ENCODE measurements around the gene IMP4. TPM values are rescaled to one million over a fixed set of nuclear protein-coding genes. Genes with fewer than 3 reads are reported as not detected.

The IMP4 gene
- total RNA-seq, 1 experiment from 2014 or later: 101 TPM

DNA sequence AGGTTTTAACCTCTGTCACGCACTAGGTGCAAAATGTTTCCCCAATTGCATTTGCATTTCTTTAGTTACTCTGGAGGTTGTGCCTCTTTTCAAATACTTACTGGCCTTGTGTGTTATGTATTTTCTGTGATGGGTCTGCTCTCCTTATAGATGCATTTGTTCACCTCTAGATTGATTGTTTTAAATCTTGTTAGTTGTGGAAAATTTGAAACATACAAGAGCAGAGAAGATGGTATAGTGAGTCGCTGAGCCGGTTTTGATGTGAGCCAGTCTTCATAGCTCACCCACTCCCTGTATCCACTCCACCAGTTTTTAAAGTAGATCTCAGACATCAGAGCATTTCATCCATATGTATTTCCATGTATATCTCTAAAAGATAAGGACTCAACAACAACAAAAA is 6.5 kb downstream of the IMP4 start:
- Histone ChIP-seq H3K23me2 (ENCODE audit: insufficient read length, low read depth, low read length, poor library complexity, severe bottlenecking) (no peaks in the 10 kb centered on the region), H2BK15ac (ENCODE audit: low read depth, low read length) (no peak overlapping the region), H4K5ac (ENCODE audit: insufficient read length, low read depth, low read length) (no peak overlapping the region), H2AFZ (ENCODE audit: low read length) (no peak overlapping the region), H2AK5ac (ENCODE audit: insufficient read length, low read length) (no peak overlapping the region), H3K14ac (ENCODE audit: insufficient read depth, low read length) (no peak overlapping the region), H2BK5ac (ENCODE audit: insufficient read length, low read length) (no peak overlapping the region), H3K18ac (ENCODE audit: insufficient read length, low read depth, low read length) (no peak overlapping the region), H3K4ac (ENCODE audit: low read depth, low read length) (no peak overlapping the region), H3K79me1 (ENCODE audit: insufficient read depth, low read depth, low read length, poor library complexity, severe bottlenecking) (no peaks in the 10 kb centered on the region), H3K4me1 (ENCODE audit: insufficient read depth, low read length) (no peaks in the 10 kb centered on the region), H2BK120ac (ENCODE audit: low read depth, low read length, poor library complexity, severe bottlenecking) (no peak overlapping the region), H3T11ph (ENCODE audit: low read length) (no peak overlapping the region), H3K27ac (ENCODE audit: insufficient read length, low read depth, low read length) (no peak overlapping the region), H3K9ac (ENCODE audit: extremely low read depth, insufficient read length, low read length) (no peak overlapping the region), H3K23ac (ENCODE audit: insufficient read length, low read depth, low read length) (no peak overlapping the region), H2BK20ac (ENCODE audit: low read depth, low read length, poor library complexity, severe bottlenecking) (no peak overlapping the region), H3K56ac (ENCODE audit: insufficient read length, low read depth, low read length) (no peak overlapping the region), H4K91ac (ENCODE audit: insufficient read length, low read depth, low read length) (no peak overlapping the region), H4K8ac (replicated peaks; ENCODE audit: insufficient read length, low read depth, low read length) (no peak overlapping the region), H3K4me2 (ENCODE audit: insufficient read depth, insufficient read length, low read length) (no peak overlapping the region), H3K27me3 (ENCODE audit: insufficient read depth, low read length) (no peaks in the 10 kb centered on the region), H4K20me1 (ENCODE audit: control insufficient read depth, insufficient read depth, insufficient read length) (no peaks in the 10 kb centered on the region), H3K9me3 (ENCODE audit: control insufficient read depth, low read depth, low read length) (no peaks in the 10 kb centered on the region), H2BK12ac (ENCODE audit: insufficient read length, low read depth, low read length) (no peak overlapping the region), H3K79me2 (ENCODE audit: insufficient read depth, low read length) (no peaks in the 10 kb centered on the region)
- Mint-ChIP-seq H3K4me3 (no peak overlapping the region), H3K9me3 (no peaks in the 10 kb centered on the region), H3K27me3 (ENCODE audit: low read depth) (peaks cover 13% of the 10 kb centered on the region), H3K4me1 (peaks cover 10 to 11% of the 10 kb centered on the region in 2 experiments), H3K36me3 (ENCODE audit: insufficient read depth in 1 of 3, low read depth in 3 of 3) (peaks cover 41 to 58% (median 43%) of the 10 kb centered on the region in 3 experiments; a peak in 6 of 7 replicates), H3K27ac (no peak overlapping the region)
- TF ChIP-seq, protein P1, sequence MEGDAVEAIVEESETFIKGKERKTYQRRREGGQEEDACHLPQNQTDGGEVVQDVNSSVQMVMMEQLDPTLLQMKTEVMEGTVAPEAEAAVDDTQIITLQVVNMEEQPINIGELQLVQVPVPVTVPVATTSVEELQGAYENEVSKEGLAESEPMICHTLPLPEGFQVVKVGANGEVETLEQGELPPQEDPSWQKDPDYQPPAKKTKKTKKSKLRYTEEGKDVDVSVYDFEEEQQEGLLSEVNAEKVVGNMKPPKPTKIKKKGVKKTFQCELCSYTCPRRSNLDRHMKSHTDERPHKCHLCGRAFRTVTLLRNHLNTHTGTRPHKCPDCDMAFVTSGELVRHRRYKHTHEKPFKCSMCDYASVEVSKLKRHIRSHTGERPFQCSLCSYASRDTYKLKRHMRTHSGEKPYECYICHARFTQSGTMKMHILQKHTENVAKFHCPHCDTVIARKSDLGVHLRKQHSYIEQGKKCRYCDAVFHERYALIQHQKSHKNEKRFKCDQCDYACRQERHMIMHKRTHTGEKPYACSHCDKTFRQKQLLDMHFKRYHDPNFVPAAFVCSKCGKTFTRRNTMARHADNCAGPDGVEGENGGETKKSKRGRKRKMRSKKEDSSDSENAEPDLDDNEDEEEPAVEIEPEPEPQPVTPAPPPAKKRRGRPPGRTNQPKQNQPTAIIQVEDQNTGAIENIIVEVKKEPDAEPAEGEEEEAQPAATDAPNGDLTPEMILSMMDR (conservative IDR thresholded peaks at IDR 0.05): no peak
- no peak for DNase-seq
- WGBS (ENCODE audit: extremely low coverage, insufficient read length, low lambda C conversion rate): no CpG with 5 or more reads among the region's 3 CpGs

Measured in H9 (cell line).